ENCODE measurements around the gene MAP3K12.

DNA sequence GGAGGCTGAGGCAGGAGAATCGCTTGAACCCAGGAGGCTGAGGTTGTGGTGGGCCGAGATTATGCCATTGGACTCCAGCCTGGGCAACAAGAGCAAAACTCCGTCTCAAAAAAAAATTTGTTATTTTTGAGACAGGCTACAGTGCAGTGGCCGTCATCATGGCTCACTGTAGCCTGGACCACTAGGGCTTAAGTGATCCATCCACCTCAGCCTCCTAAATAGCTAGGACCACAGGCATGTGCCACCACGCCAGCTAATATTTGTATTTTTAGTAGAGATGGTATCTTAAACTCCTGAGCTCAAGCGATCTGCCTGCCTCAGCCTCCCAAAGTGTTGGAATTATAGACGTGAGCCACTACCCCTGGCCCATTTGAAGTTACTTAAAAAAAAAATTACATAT lies 48.3 kb downstream of the MAP3K12 start:
- TF ChIP-seq, protein P1, sequence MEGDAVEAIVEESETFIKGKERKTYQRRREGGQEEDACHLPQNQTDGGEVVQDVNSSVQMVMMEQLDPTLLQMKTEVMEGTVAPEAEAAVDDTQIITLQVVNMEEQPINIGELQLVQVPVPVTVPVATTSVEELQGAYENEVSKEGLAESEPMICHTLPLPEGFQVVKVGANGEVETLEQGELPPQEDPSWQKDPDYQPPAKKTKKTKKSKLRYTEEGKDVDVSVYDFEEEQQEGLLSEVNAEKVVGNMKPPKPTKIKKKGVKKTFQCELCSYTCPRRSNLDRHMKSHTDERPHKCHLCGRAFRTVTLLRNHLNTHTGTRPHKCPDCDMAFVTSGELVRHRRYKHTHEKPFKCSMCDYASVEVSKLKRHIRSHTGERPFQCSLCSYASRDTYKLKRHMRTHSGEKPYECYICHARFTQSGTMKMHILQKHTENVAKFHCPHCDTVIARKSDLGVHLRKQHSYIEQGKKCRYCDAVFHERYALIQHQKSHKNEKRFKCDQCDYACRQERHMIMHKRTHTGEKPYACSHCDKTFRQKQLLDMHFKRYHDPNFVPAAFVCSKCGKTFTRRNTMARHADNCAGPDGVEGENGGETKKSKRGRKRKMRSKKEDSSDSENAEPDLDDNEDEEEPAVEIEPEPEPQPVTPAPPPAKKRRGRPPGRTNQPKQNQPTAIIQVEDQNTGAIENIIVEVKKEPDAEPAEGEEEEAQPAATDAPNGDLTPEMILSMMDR (conservative IDR thresholded peaks at IDR 0.05), result no peak
- no peak for TF ChIP-seq EZH2 (IDR thresholded peaks at IDR 0.05; ENCODE audit: low read depth)

All from PC-9 (cell line).